ENCODE data around the gene CXADR. TPM values are rescaled to one million over a fixed set of nuclear protein-coding genes. Genes with fewer than 3 reads are reported as not detected.
"Not testable (repeated sequence)": the region's sequence is repeated elsewhere in the genome, so short reads cannot be mapped to it uniquely, and the experiment has no call there.

The CXADR gene
- total RNA-seq, 1 donor from 2014 or later = 34.8 TPM

GRCh38 chr21:17469727-17470126 lies 43.1 kb upstream of the CXADR start:
- H3K4me3 Mint-ChIP-seq = no peak overlapping the region
- no peak for DNase-seq (ENCODE audit: low read depth, low spot score)
- H3K4me1 Mint-ChIP-seq = peaks cover 10% of the 10 kb centered on the region
- H3K27ac Mint-ChIP-seq (ENCODE audit: unreplicated experiment) = no peak overlapping the region
- TF ChIP-seq CTCF (conservative IDR thresholded peaks at IDR 0.05) = no peak
- H3K27me3 Mint-ChIP-seq (ENCODE audit: low read depth) = no peaks in the 10 kb centered on the region
- no peaks in the 10 kb centered on the region for H3K36me3 Mint-ChIP-seq (ENCODE audit: low read depth)
- no peaks in the 10 kb centered on the region for H3K9me3 Mint-ChIP-seq

GRCh38 chr21:17472182-17472581 lies 40.7 kb upstream of the CXADR start:
- no peak for TF ChIP-seq CTCF (conservative IDR thresholded peaks at IDR 0.05)
- Mint-ChIP-seq H3K9me3 (no peaks in the 10 kb centered on the region), H3K27me3 (ENCODE audit: low read depth) (no peaks in the 10 kb centered on the region), H3K4me3 (no peak overlapping the region), H3K4me1 (peaks cover 9% of the 10 kb centered on the region), H3K36me3 (ENCODE audit: low read depth) (no peaks in the 10 kb centered on the region), H3K27ac (ENCODE audit: unreplicated experiment) (no peak overlapping the region)
- DNase-seq (ENCODE audit: low read depth, low spot score) = no peak

- peaks cover 4% of the 10 kb centered on the region for H3K4me1 Mint-ChIP-seq
- no peaks in the 10 kb centered on the region for H3K27me3 Mint-ChIP-seq (ENCODE audit: low read depth)
- H3K9me3 Mint-ChIP-seq = no peaks in the 10 kb centered on the region
- H3K36me3 Mint-ChIP-seq (ENCODE audit: low read depth) = no peaks in the 10 kb centered on the region
- no peak for DNase-seq (ENCODE audit: low read depth, low spot score)
- H3K4me3 Mint-ChIP-seq = no peak overlapping the region
- no peak overlapping the region for H3K27ac Mint-ChIP-seq (ENCODE audit: unreplicated experiment)
- TF ChIP-seq CTCF (conservative IDR thresholded peaks at IDR 0.05) = no peak
Observed at GRCh38 chr21:17472592-17473271, 40.1 kb upstream of the CXADR start.

GRCh38 chr21:17476006-17476405 lies 36.8 kb upstream of the CXADR start:
- no peak overlapping the region for H3K4me3 Mint-ChIP-seq
- no peak overlapping the region for H3K27ac Mint-ChIP-seq (ENCODE audit: unreplicated experiment)
- H3K36me3 Mint-ChIP-seq (ENCODE audit: low read depth) = no peaks in the 10 kb centered on the region
- no peaks in the 10 kb centered on the region for H3K27me3 Mint-ChIP-seq (ENCODE audit: low read depth)
- no peak for TF ChIP-seq CTCF (conservative IDR thresholded peaks at IDR 0.05)
- no peaks in the 10 kb centered on the region for H3K4me1 Mint-ChIP-seq
- H3K9me3 Mint-ChIP-seq = no peaks in the 10 kb centered on the region
- no peak for DNase-seq (ENCODE audit: low read depth, low spot score)

- H3K36me3 Mint-ChIP-seq (ENCODE audit: low read depth); H3K9me3 Mint-ChIP-seq; H3K4me1 Mint-ChIP-seq; H3K27me3 Mint-ChIP-seq (ENCODE audit: low read depth); DNase-seq (ENCODE audit: low read depth, low spot score); H3K27ac Mint-ChIP-seq (ENCODE audit: unreplicated experiment); H3K4me3 Mint-ChIP-seq: not testable (repeated sequence)
Observed at GRCh38 chr21:17478156-17478555, 34.7 kb upstream of the CXADR start.

- no peak overlapping the region for H3K27ac Mint-ChIP-seq (ENCODE audit: unreplicated experiment)
- no peaks in the 10 kb centered on the region for H3K36me3 Mint-ChIP-seq (ENCODE audit: low read depth)
- no peaks in the 10 kb centered on the region for H3K27me3 Mint-ChIP-seq (ENCODE audit: low read depth)
- H3K9me3 Mint-ChIP-seq = no peaks in the 10 kb centered on the region
- no peaks in the 10 kb centered on the region for H3K4me1 Mint-ChIP-seq
- TF ChIP-seq CTCF (conservative IDR thresholded peaks at IDR 0.05) = no peak
- no peak overlapping the region for H3K4me3 Mint-ChIP-seq
- DNase-seq (ENCODE audit: low read depth, low spot score) = no peak
Observed at GRCh38 chr21:17479606-17480005, 33.2 kb upstream of the CXADR start.
